Stimulated activated CD4-positive, alpha-beta T cell treated with anti-CD3 and anti-CD28 coated beads, Interleukin-2, amount 100 ng/mL, for 24 hours (primary cell): Measurements from ENCODE around the gene UPK3B.
"Not testable (repeated sequence)": the region's sequence is repeated elsewhere in the genome, so short reads cannot be mapped to it uniquely, and the experiment has no call there.

Experiments used
- DNase-seq, 2 donors: peaks; one replicate each; pipeline ENCODE4 v3.0.0-alpha.2; 2020

Gene UPK3B

GRCh38 chr7:76513817-76514799 lies 3.8 kb downstream of the UPK3B start:
- no peak for DNase-seq

DNA sequence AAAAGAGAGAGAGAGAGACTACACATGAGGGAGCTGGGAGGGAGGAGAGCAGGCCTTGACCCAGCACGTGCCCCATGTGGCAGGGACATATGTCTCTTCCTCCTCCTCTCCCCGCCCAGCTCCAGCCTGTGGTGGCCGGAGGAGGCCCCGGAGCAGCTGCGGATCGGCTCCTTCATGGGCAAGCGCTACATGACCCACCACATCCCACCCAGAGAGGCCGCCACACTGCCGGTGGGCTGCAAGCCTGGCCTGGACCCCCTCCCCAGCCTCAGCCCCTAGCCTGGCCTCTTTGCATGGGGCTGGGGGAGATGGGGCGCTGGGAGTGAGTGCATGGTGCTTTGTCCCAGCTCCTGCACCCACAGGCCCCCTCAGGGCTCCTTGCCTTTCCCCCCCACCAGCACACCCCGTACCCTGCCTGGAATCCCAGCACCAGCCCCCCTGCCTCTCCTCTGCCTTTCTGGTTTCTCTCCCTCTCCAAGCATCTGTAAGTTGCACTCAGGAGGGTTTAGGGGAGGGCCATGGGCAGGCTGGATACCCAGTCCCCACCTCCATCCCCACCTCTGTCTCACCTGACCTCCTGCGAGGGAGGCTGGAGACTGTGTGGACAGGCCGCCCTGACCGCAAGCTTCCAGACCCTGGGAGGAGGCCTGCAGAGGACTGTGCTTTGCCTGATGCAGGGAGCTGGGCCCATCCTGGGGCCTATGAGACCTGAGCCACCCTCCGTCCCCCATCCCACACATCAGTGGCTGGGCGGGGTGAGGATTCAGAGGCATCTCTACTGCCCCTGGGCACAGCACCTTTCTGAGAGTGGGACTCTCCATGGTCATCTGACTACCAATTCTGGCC lies 4.8 kb downstream of the UPK3B start:
- no peak for DNase-seq

GRCh38 chr7:76515999-76516443 lies 5.7 kb downstream of the UPK3B start:
- peak in 1 of 2 donors; percentile 55 for DNase-seq

GRCh38 chr7:76516932-76517331 lies 6.6 kb downstream of the UPK3B start:
- DNase-seq = not testable (repeated sequence)

- DNase-seq = not testable (repeated sequence)
Measured at GRCh38 chr7:76526183-76526582, 15.8 kb downstream of the UPK3B start.

DNA sequence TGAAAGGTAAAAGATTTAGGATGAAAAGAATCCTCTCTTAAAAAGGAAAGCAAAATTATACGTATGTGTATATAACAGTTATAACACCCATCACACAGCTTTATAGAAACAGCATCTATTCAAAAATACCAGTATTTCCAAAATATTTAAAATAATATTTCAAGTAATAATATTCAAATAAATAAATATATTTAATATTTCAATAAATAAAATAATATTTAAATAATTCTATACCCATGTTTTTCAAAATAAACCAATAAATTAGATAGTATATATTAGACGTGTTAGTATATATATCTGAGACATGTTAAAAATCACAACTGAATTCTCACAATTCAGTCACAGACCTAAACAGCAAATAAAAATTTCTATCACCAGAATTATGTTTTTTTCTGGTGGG lies 21.3 kb downstream of the UPK3B start:
- not testable (repeated sequence) for DNase-seq

GRCh38 chr7:76543197-76543596 lies 32.8 kb downstream of the UPK3B start, which contains the start of gene SPDYE16:
SPDYE16 (minus strand) TSS chr7:76543297; CDS start chr7:76541459, 1,838 bp downstream.
- DNase-seq = not testable (repeated sequence)

GRCh38 chr7:76549025-76549854 lies 38.9 kb downstream of the UPK3B start:
- DNase-seq = peak; percentile 84 to 92

- not testable (repeated sequence) for DNase-seq
Measured at GRCh38 chr7:76549855-76550248, 39.5 kb downstream of the UPK3B start.

- DNase-seq = not testable (repeated sequence)
Measured at GRCh38 chr7:76551992-76552391, 41.6 kb downstream of the UPK3B start.

DNA sequence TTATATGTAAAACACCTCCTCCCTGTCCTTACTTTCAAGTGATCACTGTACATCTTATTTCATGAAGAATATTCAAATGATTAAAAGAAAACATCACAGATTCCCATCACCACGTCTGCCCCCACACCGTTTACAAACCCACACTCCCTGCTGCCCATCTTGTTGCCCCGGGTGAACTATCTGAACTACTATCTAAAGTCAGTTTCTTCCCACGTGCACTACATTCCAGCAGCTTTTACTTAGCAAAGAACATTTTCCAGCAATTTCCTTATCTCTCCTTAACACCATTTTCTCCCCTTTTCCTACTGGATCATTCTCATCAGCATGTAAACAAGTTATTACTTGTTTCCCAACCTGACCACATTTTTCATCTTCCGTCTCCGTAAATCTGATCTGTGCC lies 49.3 kb downstream of the UPK3B start:
- DNase-seq = not testable (repeated sequence)

GRCh38 chr7:76560157-76560556 lies 49.8 kb downstream of the UPK3B start:
- not testable (repeated sequence) for DNase-seq

- not testable (repeated sequence) for DNase-seq
Measured at GRCh38 chr7:76561342-76561741, 51.0 kb downstream of the UPK3B start.

GRCh38 chr7:76565001-76565400 lies 54.6 kb downstream of the UPK3B start:
- not testable (repeated sequence) for DNase-seq
